Measurements from ENCODE around the gene C1QTNF5.
A peak's percentile ranks its signal among the peaks of the same experiment; 100 is the strongest.

Gene C1QTNF5

DNA sequence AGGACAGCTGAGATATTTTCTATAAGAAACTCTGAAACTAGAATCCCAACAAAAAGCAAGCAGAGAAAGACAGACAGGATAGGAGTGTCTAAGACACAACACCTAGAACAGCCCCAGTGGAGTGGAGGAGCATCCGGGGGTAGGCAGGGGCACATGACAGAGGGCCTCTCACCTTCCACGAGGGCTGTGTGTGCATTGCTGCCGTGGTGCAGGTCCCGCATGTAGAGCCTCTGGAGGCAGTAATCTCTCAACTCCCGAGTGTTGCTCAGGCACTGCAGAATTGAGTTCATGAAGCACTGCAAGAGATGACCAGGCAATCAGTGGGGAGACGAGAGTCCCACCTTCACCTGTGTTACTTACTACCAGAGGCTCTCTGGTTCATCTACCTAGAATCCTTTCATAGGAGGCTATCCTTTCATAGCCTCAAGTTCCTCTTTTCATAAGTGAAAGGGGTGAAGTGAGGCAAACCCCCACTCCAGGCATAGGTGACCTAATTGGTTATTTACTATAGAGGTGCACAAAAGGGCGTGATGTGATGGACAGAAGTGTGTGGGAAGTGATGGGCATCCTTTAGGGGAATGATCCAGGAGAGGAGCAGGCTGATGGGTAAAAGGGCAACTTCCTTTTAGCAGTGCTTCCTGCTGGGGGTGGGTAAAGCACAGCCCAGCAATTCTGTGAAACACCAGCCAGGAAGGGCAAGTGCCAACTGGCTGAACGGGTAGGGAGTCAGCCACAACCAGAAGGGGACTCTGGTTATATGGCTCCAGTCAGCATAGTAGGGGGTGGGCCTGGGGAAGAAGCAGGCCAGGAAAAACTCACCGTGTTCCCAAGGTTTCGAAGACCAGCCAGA lies 18.9 kb upstream of the C1QTNF5 start:
- DNase-seq (ENCODE audit: low read depth, low spot score) = no peak

DNA sequence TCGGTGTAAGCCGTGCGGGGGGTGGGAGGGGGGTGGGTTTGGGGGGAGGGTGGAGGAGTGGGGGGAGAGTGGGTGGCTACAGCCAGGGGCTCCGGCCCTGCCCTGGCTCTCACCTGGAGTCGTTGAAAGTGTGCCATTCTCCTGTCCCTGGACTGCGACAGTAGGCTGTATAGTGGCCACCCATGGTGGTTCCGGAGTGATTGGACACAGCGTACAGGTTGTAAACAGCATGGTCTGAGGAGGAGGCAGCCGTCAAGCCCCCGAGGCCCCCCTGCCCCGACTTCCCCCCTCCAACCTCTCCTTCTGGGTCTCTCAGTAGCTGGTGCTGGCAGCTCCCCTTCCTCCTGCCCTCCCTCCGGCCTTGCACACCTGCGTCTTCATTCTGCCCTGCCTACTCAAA lies 16.4 kb upstream of the C1QTNF5 start:
- DNase-seq (ENCODE audit: low read depth, low spot score) = no peak

GRCh38 chr11:119356349-119357031 lies 15.8 kb upstream of the C1QTNF5 start:
- DNase-seq (ENCODE audit: low read depth, low spot score) = peak; percentile 47

- no peak for DNase-seq (ENCODE audit: low read depth, low spot score)
These were observed 14.6 kb upstream of the C1QTNF5 start for GRCh38 chr11:119355091-119355843.

DNA sequence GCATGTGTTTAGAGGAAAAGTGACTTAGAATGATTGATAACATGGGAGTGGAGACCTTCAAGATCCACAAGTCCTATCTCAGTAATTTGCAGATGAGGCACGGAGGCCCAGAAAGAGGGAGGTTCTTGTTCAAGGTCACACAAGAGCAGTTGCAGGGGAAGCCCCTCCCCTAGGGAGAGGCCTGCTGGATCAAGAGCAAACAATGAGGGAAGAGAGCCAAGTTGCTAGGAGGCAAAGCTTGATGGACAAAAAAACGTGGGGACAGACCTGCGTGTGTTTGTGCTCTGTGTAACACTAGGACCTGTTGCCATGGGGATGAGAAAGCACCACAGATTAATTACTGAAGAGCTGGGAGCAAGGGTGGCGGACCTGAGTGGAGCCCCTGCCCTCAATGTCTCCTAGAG lies 12.2 kb upstream of the C1QTNF5 start:
- no peak for DNase-seq (ENCODE audit: low read depth, low spot score)

DNA sequence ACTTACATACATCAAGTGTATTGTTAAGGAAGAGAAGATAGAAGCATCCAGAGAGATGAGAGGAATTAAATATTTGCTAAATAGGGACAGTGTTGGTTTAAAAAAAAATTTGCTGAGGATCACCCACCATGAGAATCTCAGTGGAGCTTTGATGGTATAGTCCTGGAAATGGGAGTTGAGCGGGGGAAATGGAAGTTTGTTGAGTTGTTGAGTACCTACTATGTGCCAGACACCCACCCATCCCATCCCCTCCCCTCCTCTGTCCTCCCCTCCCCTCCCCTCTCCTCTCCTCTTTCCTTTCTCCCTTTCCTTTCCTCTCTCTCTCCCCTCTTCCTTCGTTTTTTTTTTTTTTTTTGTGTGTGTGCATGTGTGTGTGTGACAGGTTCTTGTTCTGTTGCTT lies 10.5 kb upstream of the C1QTNF5 start:
- no peak for DNase-seq (ENCODE audit: low read depth, low spot score)

- no peak for DNase-seq (ENCODE audit: low read depth, low spot score)
These were observed 9.6 kb upstream of the C1QTNF5 start for GRCh38 chr11:119350302-119350701.

- DNase-seq (ENCODE audit: low read depth, low spot score) = no peak
These were observed 7.4 kb upstream of the C1QTNF5 start for GRCh38 chr11:119347940-119348605.

GRCh38 chr11:119347242-119347641 lies 6.6 kb upstream of the C1QTNF5 start:
- no peak for DNase-seq (ENCODE audit: low read depth, low spot score)

DNA sequence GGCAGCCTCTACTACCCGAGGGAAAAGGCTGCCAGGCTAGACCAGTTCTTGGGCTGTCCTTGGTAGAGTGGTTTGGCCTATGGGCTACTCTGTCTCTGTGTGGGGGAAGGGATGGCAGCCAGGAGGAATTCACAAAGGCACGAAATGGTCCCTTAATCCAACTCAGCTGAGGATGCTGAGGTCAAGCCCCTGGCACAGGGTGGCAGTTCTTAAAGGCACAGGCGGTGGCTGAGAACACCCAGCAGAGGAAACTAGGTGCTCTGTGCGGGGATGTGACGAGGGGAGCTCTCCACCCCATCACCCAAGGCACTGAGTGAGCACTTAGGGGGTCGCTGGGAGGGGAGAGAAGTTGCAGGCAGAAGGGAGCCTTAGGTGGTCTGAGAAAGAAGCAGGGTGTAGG lies 5.9 kb upstream of the C1QTNF5 start, which contains the start of gene MFRP:
MFRP (minus strand) TSS at position 101 of the 400 bp plus-strand sequence. CDS start 192 bp downstream, outside the sequence.
- DNase-seq (ENCODE audit: low read depth, low spot score) = no peak

DNA sequence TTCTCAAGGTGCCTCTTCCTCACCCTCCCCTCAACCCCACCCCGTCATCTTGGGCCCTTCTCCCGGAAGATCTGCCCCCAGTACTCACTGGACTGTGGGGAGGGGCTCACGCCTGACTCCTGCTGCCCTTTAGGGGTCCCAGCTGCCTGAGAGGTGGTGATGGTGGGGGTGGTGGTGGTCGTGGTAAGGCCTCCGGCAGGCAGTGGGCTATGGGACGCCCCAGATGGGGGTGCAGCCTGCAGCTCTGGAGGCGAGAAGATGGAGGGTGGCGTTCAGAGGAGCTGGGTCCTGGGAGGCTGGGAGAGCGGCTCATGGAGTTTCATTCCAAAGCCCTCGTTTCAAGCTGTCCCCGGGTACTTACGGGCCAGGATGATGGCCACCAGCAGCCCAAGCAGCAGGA lies 5.0 kb upstream of the C1QTNF5 start:
- DNase-seq (ENCODE audit: low read depth, low spot score) = no peak

DNA sequence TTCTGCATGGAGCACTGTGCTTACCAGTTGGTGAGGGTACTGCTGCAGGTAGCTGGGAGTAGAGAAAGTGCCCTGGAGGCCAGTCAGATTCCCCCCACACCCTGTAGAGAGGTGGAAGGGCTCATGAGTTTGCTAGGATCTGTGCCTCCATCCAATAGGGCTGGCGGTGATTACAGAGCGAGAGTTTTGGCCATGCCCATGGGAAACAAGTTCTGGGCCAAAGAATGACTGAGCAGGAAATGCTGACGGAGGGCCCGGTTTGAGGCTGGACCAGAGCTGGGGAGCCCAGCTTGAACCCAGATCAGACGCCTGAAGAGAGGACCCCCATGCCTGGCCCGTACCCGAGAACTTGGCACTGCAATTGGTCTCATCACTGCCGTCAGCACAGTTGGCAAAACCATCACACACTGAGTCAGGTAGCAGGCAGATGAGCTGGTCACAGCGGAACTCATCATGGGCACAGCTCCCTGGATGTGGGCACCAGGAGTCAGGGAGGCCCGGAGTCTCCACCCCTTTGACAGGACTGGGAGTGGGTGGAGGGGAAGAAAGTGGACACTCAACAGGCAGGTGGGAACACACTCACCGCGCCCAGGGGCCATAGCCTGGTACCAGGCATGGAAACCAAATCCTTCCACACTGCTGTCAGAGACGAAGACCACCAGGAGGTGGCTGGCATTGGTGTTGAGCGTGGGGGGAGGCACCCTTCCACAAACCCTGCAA lies 3.8 kb upstream of the C1QTNF5 start:
- no peak for DNase-seq (ENCODE audit: low read depth, low spot score)

GRCh38 chr11:119343726-119344125 lies 3.0 kb upstream of the C1QTNF5 start:
- no peak for DNase-seq (ENCODE audit: low read depth, low spot score)

- DNase-seq (ENCODE audit: low read depth, low spot score) = no peak
These were observed 1.9 kb upstream of the C1QTNF5 start for GRCh38 chr11:119342362-119343130.

DNA sequence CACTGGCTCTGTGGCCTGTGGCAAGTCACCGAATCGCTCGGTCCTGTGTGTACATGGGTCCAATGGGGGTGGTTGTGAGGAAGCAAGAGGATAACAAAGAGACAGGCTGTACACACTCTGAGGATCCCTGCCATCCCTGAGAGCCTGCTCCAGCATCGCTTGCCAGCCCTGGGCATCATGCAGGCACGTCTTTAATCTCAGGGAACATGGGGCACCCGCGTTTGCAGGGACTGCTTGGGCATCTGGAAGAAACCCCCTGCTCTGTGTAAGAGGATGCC lies 1.3 kb upstream of the C1QTNF5 start:
- DNase-seq (ENCODE audit: low read depth, low spot score) = no peak

DNA sequence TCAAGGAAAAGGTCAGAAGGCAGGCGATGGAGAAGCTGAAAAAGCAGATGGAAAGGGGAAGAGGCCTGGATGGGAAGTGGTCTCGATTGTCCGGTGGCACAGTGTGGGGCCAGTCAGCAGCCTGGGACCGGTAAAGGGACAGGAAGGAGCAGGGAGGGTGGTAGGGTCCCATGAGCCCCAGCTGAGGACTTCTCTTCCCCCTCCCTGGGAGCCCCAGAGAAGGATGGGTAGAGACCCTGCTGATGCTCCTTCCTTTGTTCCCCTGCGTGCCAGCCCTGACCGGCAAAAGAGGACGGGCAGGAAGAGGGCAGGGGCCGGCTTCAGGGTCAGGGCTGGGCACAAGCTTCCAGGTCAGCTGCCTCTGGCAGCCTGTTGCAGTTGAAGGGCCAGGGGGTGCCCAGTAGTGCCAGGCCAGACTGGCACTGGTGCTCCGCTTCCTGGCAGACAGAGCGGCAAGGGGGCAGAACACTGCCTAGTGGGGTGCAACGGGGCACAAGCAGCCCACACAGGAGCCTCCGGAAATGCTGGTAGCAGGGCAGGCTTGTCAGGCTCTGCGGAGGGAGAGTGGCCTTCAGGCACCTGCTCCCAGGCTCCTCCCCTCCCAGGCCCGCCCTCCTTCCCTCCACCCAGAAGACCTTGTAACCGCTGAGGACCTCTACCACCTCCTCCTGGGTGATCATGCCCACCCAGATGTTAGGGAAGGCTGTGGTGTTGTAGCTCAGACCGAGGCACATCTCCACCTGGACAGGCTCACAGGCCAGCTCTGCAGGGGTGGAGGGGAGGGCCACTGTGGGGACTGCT lies 739 bp upstream of the C1QTNF5 start:
- DNase-seq (ENCODE audit: low read depth, low spot score) = no peak

- DNase-seq (ENCODE audit: low read depth, low spot score) = no peak
These were observed 921 bp downstream of the C1QTNF5 start for GRCh38 chr11:119339589-119340334.

DNA sequence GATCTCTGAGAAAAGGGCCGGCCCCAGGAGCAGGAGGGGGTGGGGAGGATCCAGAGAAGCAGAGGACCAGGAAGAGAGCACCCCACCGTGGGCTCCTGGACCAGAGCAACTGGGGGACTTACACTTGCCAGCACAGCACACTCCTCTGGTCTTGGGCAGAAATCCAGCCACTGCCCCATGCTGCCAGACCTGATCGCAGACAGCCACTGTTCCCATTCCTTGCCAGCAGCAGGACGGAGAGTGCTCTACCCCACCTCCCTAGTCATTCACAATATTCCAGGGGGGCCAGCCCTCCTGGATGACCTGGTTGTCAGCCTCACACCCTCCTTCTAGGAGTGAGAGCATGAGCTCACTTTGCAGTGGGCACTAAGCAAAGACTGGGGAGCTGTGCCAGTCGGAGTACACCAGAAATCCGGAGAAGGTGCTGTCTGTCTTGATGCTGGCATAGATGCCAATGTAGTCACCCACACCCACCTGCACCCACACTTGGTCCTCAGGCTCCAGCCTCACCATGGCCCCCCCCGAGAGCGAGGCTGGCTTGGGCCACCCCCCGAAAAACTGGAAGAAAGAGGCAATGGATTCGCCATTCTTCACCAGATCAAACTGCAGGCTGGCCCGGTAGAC lies 1.6 kb downstream of the C1QTNF5 start:
- no peak for DNase-seq (ENCODE audit: low read depth, low spot score)

Measured in activated naive CD8-positive, alpha-beta T cell treated with anti-CD3 and anti-CD28 coated beads, Interleukin-2, amount 50 U/mL, for 16 hours (primary cell).